Measurements from ENCODE around the gene IQSEC1.

Gene IQSEC1

GRCh38 chr3:12902181-12902999, 170.8 kb downstream of the IQSEC1 start:
- no peak for TF ChIP-seq MAX (IDR thresholded peaks at IDR 0.05; ENCODE audit: low read depth, low read length)
- TF ChIP-seq POLR2A (IDR thresholded peaks at IDR 0.05; ENCODE audit: extremely low read depth, insufficient read length): no peak
- TF ChIP-seq MYC (IDR thresholded peaks at IDR 0.05; ENCODE audit: low read depth, low read length): no peak
- no peak overlapping the region for H3K4me3 ChIP-seq (ENCODE audit: low read depth, low read length)
- DNase-seq (ENCODE audit: low read depth): peak; percentile 15

GRCh38 chr3:12901623-12902045, 171.6 kb downstream of the IQSEC1 start:
- DNase-seq (ENCODE audit: low read depth): peak; percentile 69
- H3K4me3 ChIP-seq (ENCODE audit: low read depth, low read length): no peak overlapping the region
- TF ChIP-seq MYC (IDR thresholded peaks at IDR 0.05; ENCODE audit: low read depth, low read length): 0 out of 2 replicates have a peak, but pooled peaks have one; percentile 38
- TF ChIP-seq MAX (IDR thresholded peaks at IDR 0.05; ENCODE audit: low read depth, low read length): peak; percentile 60
- peak; percentile 43 for TF ChIP-seq CTCF (IDR thresholded peaks at IDR 0.05; ENCODE audit: low read depth, low read length)
- TF ChIP-seq POLR2A (IDR thresholded peaks at IDR 0.05; ENCODE audit: extremely low read depth, insufficient read length): no peak

GRCh38 chr3:12900885-12901411, 172.3 kb downstream of the IQSEC1 start:
- DNase-seq (ENCODE audit: low read depth): no peak

GRCh38 chr3:12898965-12899755, 174.1 kb downstream of the IQSEC1 start:
- no peak for DNase-seq (ENCODE audit: low read depth)
- H3K4me3 ChIP-seq (ENCODE audit: low read depth, low read length): no peak overlapping the region
- TF ChIP-seq CTCF (IDR thresholded peaks at IDR 0.05; ENCODE audit: low read depth, low read length): no peak
- no peak for TF ChIP-seq POLR2A (IDR thresholded peaks at IDR 0.05; ENCODE audit: extremely low read depth, insufficient read length)
- TF ChIP-seq MAX (IDR thresholded peaks at IDR 0.05; ENCODE audit: low read depth, low read length): no peak

More at GRCh38 chr3:12900885-12901411, 172.3 kb downstream of the IQSEC1 start:
- H3K4me3 ChIP-seq (ENCODE audit: low read depth, low read length): no peak overlapping the region
- TF ChIP-seq MAX (IDR thresholded peaks at IDR 0.05; ENCODE audit: low read depth, low read length) (no peak), CTCF (IDR thresholded peaks at IDR 0.05; ENCODE audit: low read depth, low read length) (no peak), MYC (IDR thresholded peaks at IDR 0.05; ENCODE audit: low read depth, low read length) (no peak), POLR2A (IDR thresholded peaks at IDR 0.05; ENCODE audit: extremely low read depth, insufficient read length) (no peak)

GRCh38 chr3:12898290-12898964, 174.8 kb downstream of the IQSEC1 start:
- no peak for TF ChIP-seq CTCF (IDR thresholded peaks at IDR 0.05; ENCODE audit: low read depth, low read length)
- TF ChIP-seq POLR2A (IDR thresholded peaks at IDR 0.05; ENCODE audit: extremely low read depth, insufficient read length): no peak
- no peak for TF ChIP-seq MYC (IDR thresholded peaks at IDR 0.05; ENCODE audit: low read depth, low read length)
- TF ChIP-seq MAX (IDR thresholded peaks at IDR 0.05; ENCODE audit: low read depth, low read length): no peak
- H3K4me3 ChIP-seq (ENCODE audit: low read depth, low read length): no peak overlapping the region
- no peak for DNase-seq (ENCODE audit: low read depth)
